ENCODE data around the gene PPP6R2. TPM values are rescaled to one million over a fixed set of nuclear protein-coding genes. Genes with fewer than 3 reads are reported as not detected.

Gene PPP6R2
- polyA plus RNA-seq, 3 donors = 9.1 to 74.5 (median 10.3) TPM

GRCh38 chr22:50436015-50436830, 93.1 kb downstream of the PPP6R2 start:
- H3K79me2 ChIP-seq (ENCODE audit: insufficient read depth, low read length) = no peaks in the 10 kb centered on the region
- H3K4me2 ChIP-seq (replicated peaks; ENCODE audit: extremely low read depth, low read length, poor library complexity, severe bottlenecking) = no peak overlapping the region
- WGBS (ENCODE audit: insufficient coverage) = 94% methylated on average over 36 of the region's 37 CpGs
- H3K9me3 ChIP-seq (replicated peaks in 1 of 2; ENCODE audit: control insufficient read depth in 1 of 2, insufficient read depth in 1 of 2, low read length in 2 of 2) = no peaks in the 10 kb centered on the region
- no peak overlapping the region for H3K9ac ChIP-seq (ENCODE audit: insufficient read depth, low read length, poor library complexity, severe bottlenecking)
- TF ChIP-seq, protein P1, sequence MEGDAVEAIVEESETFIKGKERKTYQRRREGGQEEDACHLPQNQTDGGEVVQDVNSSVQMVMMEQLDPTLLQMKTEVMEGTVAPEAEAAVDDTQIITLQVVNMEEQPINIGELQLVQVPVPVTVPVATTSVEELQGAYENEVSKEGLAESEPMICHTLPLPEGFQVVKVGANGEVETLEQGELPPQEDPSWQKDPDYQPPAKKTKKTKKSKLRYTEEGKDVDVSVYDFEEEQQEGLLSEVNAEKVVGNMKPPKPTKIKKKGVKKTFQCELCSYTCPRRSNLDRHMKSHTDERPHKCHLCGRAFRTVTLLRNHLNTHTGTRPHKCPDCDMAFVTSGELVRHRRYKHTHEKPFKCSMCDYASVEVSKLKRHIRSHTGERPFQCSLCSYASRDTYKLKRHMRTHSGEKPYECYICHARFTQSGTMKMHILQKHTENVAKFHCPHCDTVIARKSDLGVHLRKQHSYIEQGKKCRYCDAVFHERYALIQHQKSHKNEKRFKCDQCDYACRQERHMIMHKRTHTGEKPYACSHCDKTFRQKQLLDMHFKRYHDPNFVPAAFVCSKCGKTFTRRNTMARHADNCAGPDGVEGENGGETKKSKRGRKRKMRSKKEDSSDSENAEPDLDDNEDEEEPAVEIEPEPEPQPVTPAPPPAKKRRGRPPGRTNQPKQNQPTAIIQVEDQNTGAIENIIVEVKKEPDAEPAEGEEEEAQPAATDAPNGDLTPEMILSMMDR (IDR thresholded peaks at IDR 0.05) = no peak
- H3K4me1 ChIP-seq (ENCODE audit: control insufficient read depth in 1 of 2, insufficient read depth in 2 of 2, low read length in 2 of 2) = no peaks in the 10 kb centered on the region
- H3K27me3 ChIP-seq (ENCODE audit: control insufficient read depth in 2 of 2, insufficient read depth in 2 of 2, low read length in 2 of 2) = no peaks in the 10 kb centered on the region
- H3K4me3 ChIP-seq (replicated peaks in 1 of 3; ENCODE audit: low read depth in 2 of 3, low read length in 3 of 3) = no peak overlapping the region
- H3K4me3 Mint-ChIP-seq = no peak overlapping the region
- H4K20me1 ChIP-seq (ENCODE audit: insufficient read depth, low read length) = peaks cover 11% of the 10 kb centered on the region
- H3K27ac ChIP-seq (ENCODE audit: low read depth in 1 of 2, low read length in 2 of 2) = no peak overlapping the region
- peaks cover 51 to 81% of the 10 kb centered on the region in 2 donors for H3K36me3 Mint-ChIP-seq
- no peaks in the 10 kb centered on the region for H3K9me3 Mint-ChIP-seq
- H3K36me3 ChIP-seq (replicated peaks in 1 of 2; ENCODE audit: control insufficient read depth in 1 of 2, insufficient read depth in 2 of 2, low read length in 2 of 2) = peaks cover 76 to 85% of the 10 kb centered on the region in 2 donors
- no peaks in the 10 kb centered on the region for H3K4me1 Mint-ChIP-seq
- intact Hi-C loops (cut with micrococcal nuclease) = no loop called here
- no peak overlapping the region for H2AFZ ChIP-seq (ENCODE audit: insufficient read depth, low read depth, low read length, poor library complexity, severe bottlenecking)
- no peak for DNase-seq
- peak overlapping the region in 1 of 7 donors; percentile 28 for H3K27ac Mint-ChIP-seq
- no peaks in the 10 kb centered on the region for H3K27me3 Mint-ChIP-seq (ENCODE audit: low read depth in 3 of 3)

DNA sequence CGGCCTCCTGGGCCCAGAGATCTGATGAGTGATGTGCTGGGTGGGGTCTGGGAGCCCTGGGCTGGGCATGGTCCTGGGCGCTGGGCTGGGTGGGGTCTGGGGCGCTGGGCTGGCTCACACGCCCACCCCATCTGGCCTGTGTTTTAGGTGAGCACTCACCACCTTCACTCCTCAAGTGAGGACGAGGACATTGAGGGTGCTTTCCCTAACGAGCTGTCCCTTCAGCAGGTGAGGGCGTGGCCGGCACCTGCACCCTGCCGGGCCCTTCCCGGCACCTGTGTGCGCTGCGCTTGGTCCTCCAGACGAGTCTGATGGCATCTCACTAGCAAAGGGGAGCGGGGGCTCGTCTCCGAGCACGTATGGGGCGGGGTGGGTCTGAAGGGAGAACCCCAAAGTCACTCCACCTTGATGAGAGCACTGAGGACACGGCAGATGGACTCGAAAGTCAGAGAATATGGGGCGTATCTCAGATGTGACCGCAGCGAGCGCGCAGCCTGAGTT, 93.8 kb downstream of the PPP6R2 start:
- H3K4me3 Mint-ChIP-seq = no peak overlapping the region
- H3K27me3 Mint-ChIP-seq (ENCODE audit: low read depth in 3 of 3) = no peaks in the 10 kb centered on the region
- H3K9me3 Mint-ChIP-seq = no peaks in the 10 kb centered on the region
- Histone ChIP-seq H3K79me2 (ENCODE audit: insufficient read depth, low read length) (no peaks in the 10 kb centered on the region), H3K9me3 (replicated peaks in 1 of 2; ENCODE audit: control insufficient read depth in 1 of 2, insufficient read depth in 1 of 2, low read length in 2 of 2) (no peaks in the 10 kb centered on the region), H3K27me3 (ENCODE audit: control insufficient read depth in 2 of 2, insufficient read depth in 2 of 2, low read length in 2 of 2) (no peaks in the 10 kb centered on the region), H3K27ac (ENCODE audit: low read depth in 1 of 2, low read length in 2 of 2) (no peak overlapping the region), H3K36me3 (replicated peaks in 1 of 2; ENCODE audit: control insufficient read depth in 1 of 2, insufficient read depth in 2 of 2, low read length in 2 of 2) (peaks cover 73 to 85% of the 10 kb centered on the region in 2 donors), H4K20me1 (ENCODE audit: insufficient read depth, low read length) (peaks cover 14% of the 10 kb centered on the region), H3K4me3 (replicated peaks in 1 of 3; ENCODE audit: low read depth in 2 of 3, low read length in 3 of 3) (no peak overlapping the region), H2AFZ (ENCODE audit: insufficient read depth, low read depth, low read length, poor library complexity, severe bottlenecking) (no peak overlapping the region), H3K9ac (ENCODE audit: insufficient read depth, low read length, poor library complexity, severe bottlenecking) (no peak overlapping the region), H3K4me2 (replicated peaks; ENCODE audit: extremely low read depth, low read length, poor library complexity, severe bottlenecking) (no peak overlapping the region), H3K4me1 (ENCODE audit: control insufficient read depth in 1 of 2, insufficient read depth in 2 of 2, low read length in 2 of 2) (no peaks in the 10 kb centered on the region)
- WGBS (ENCODE audit: insufficient coverage) = 98% methylated on average over 22 of the region's 25 CpGs
- intact Hi-C loops (cut with micrococcal nuclease) = no loop called here
- H3K27ac Mint-ChIP-seq = peak overlapping the region in 1 of 7 donors; percentile 25
- no peaks in the 10 kb centered on the region for H3K4me1 Mint-ChIP-seq
- TF ChIP-seq, protein P1 (IDR thresholded peaks at IDR 0.05) = no peak
- H3K36me3 Mint-ChIP-seq = peaks cover 44 to 80% of the 10 kb centered on the region in 2 donors
- DNase-seq = no peak
